ENCODE results near the gene CCNC. TPM values are rescaled to one million over a fixed set of nuclear protein-coding genes. Genes with fewer than 3 reads are reported as not detected.

CCNC gene
- total RNA-seq, result 10 to 100 TPM; 25.3 to 62.9 (median 46.7) TPM

GRCh38 chr6:99568103-99568933, at the start of gene CCNC:
TSS of gene CCNC (minus strand) at chr6:99568660. CDS start at chr6:99568527, 133 bp downstream.
- TF ChIP-seq CTCF (IDR thresholded peaks at IDR 0.05) (no peak), POLR2A (IDR thresholded peaks at IDR 0.05) (no peak)
- WGBS, 2 donors, result 0 to 1% methylated on average over 50 to 59 of the region's 64 CpGs
- intact Hi-C loops (cut with DNase I; ENCODE audit: low total_unique reads), result no loop called here
- peak within 1 kb of the TSS; percentile 93 for H3K4me3 ChIP-seq (ENCODE audit: low read depth, poor library complexity, severe bottlenecking)
- DNase-seq (ENCODE audit: low spot score in 2 of 2), result peak; percentile 93 to 99

GRCh38 chr6:99617131-99617530, 48.7 kb upstream of the CCNC start:
- DNase-seq (ENCODE audit: low spot score in 2 of 2), result no peak
- TF ChIP-seq CTCF (IDR thresholded peaks at IDR 0.05), result no peak
- TF ChIP-seq POLR2A (IDR thresholded peaks at IDR 0.05), result no peak
- intact Hi-C loops (cut with DNase I; ENCODE audit: low total_unique reads), result no loop called here
- no peak overlapping the region for H3K4me3 ChIP-seq (ENCODE audit: low read depth, poor library complexity, severe bottlenecking)
- 39 to 40% methylated on average over 2 of the region's 2 CpGs for WGBS, 2 donors

GRCh38 chr6:99614430-99615186, 46.1 kb upstream of the CCNC start:
- peak overlapping the region; percentile 16 for H3K4me3 ChIP-seq (ENCODE audit: low read depth, poor library complexity, severe bottlenecking)
- WGBS, 2 donors, result 6 to 7% methylated on average over 32 to 33 of the region's 55 CpGs
- intact Hi-C loops (cut with DNase I; ENCODE audit: low total_unique reads), result no loop called here
- TF ChIP-seq POLR2A (IDR thresholded peaks at IDR 0.05) (no peak), CTCF (IDR thresholded peaks at IDR 0.05) (no peak)
- no peak for DNase-seq (ENCODE audit: low spot score in 2 of 2)

- WGBS, 2 donors, result 2% methylated on average over 39 of the region's 82 CpGs; no CpG with 5 or more reads in 1 of the 2 donors
- DNase-seq (ENCODE audit: low spot score in 2 of 2), result no peak
- TF ChIP-seq POLR2A (IDR thresholded peaks at IDR 0.05) (no peak), CTCF (IDR thresholded peaks at IDR 0.05) (no peak)
- peak overlapping the region; percentile 16 for H3K4me3 ChIP-seq (ENCODE audit: low read depth, poor library complexity, severe bottlenecking)
- intact Hi-C loops (cut with DNase I; ENCODE audit: low total_unique reads), result no loop called here
Observed at GRCh38 chr6:99613705-99614429, 45.4 kb upstream of the CCNC start.

GRCh38 chr6:99613409-99613704, 44.9 kb upstream of the CCNC start:
- WGBS, 2 donors, result 0% methylated on average over 9 of the region's 37 CpGs; no CpG with 5 or more reads in 1 of the 2 donors
- intact Hi-C loops (cut with DNase I; ENCODE audit: low total_unique reads), result no loop called here
- DNase-seq (ENCODE audit: low spot score in 2 of 2), result peak in 1 of 2 donors; percentile 87
- no peak for TF ChIP-seq POLR2A (IDR thresholded peaks at IDR 0.05)
- no peak for TF ChIP-seq CTCF (IDR thresholded peaks at IDR 0.05)
- H3K4me3 ChIP-seq (ENCODE audit: low read depth, poor library complexity, severe bottlenecking), result peak overlapping the region; percentile 16

Measured in lower leg skin (tissue), 4 donors.